Mononuclear cell (primary cell): Measurements from ENCODE around the gene KHNYN. TPM values are rescaled to one million over a fixed set of nuclear protein-coding genes. Genes with fewer than 3 reads are reported as not detected.

Experiments
- total RNA-seq: library from RNA; depleted of rRNA; stranded (reverse); fragments of >200 nt; gene quantifications from one replicate; pipeline ENCODE4 v1.2.3, GENCODE V29; 2012

Gene KHNYN
- total RNA-seq, 1 donor, result 148 TPM

Other genes starting within 250 kb of the KHNYN start
- gene IPO4, start 241.1 kb upstream of the KHNYN start, total RNA-seq, result 13.3 TPM
- gene TM9SF1, start 234.5 kb upstream of the KHNYN start, total RNA-seq, result 13.6 TPM
- 0.31 TPM for gene TSSK4, start 224.3 kb upstream of the KHNYN start, total RNA-seq
- 90.8 TPM for gene CHMP4A, start 216.5 kb upstream of the KHNYN start, total RNA-seq
- gene MDP1, start 213.9 kb upstream of the KHNYN start, total RNA-seq, result 4.5 TPM
- 51.2 TPM for gene NEDD8, start 197.6 kb upstream of the KHNYN start, total RNA-seq
- 31.1 TPM for gene GMPR2, start 197.0 kb upstream of the KHNYN start, total RNA-seq
- gene TINF2, start 187.3 kb upstream of the KHNYN start, total RNA-seq, result 70.7 TPM
- gene TGM1, start 166.8 kb upstream of the KHNYN start, total RNA-seq, result 4.2 TPM
- gene RABGGTA, start 158.4 kb upstream of the KHNYN start, total RNA-seq, result 25.1 TPM
- gene DHRS1, start 130.2 kb upstream of the KHNYN start, total RNA-seq, result 10.4 TPM
- gene NOP9, start 130.1 kb upstream of the KHNYN start, total RNA-seq, result 11.2 TPM
- gene CIDEB, start 122.0 kb upstream of the KHNYN start, total RNA-seq, result 14.4 TPM
- 12.6 TPM for gene LTB4R2, start 119.8 kb upstream of the KHNYN start, total RNA-seq
- gene LTB4R, start 118.5 kb upstream of the KHNYN start, total RNA-seq, result 12.5 TPM
- 2.3 TPM for gene ADCY4, start 94.9 kb upstream of the KHNYN start, total RNA-seq
- gene RIPK3, start 90.0 kb upstream of the KHNYN start, total RNA-seq, result 9.9 TPM
- gene NFATC4, start 61.8 kb upstream of the KHNYN start, total RNA-seq, result 0.10 TPM
- gene NYNRIN, start 31.0 kb upstream of the KHNYN start, total RNA-seq, result under 0.01 TPM
- 0.84 TPM for gene CBLN3, start 286 bp upstream of the KHNYN start, total RNA-seq
- gene SDR39U1, start 12.8 kb downstream of the KHNYN start, total RNA-seq, result 21.6 TPM
- gene CMA1, start 78.3 kb downstream of the KHNYN start, total RNA-seq, result not detected
- gene CTSG, start 146.3 kb downstream of the KHNYN start, total RNA-seq, result not detected
- 56.1 TPM for gene GZMH, start 179.7 kb downstream of the KHNYN start, total RNA-seq
- gene GZMB, start 204.2 kb downstream of the KHNYN start, total RNA-seq, result 54.7 TPM